NCI-H526 treated with DMSO at 0.1 percent for 48 hours (cell line): ENCODE results near the gene ULBP2.
"Not testable (repeated sequence)": the region's sequence is repeated elsewhere in the genome, so short reads cannot be mapped to it uniquely, and the experiment has no call there.

Experiments used
- DNase-seq: peaks from one replicate; lab custom pipeline; 2025; lab: John Stamatoyannopoulos, UW

Gene ULBP2

GRCh38 chr6:149951626-149952025 is 9.8 kb downstream of the ULBP2 start:
- DNase-seq, result no peak

GRCh38 chr6:149953390-149953789 is 11.6 kb downstream of the ULBP2 start:
- not testable (repeated sequence) for DNase-seq

- not testable (repeated sequence) for DNase-seq
These were observed 12.1 kb downstream of the ULBP2 start for GRCh38 chr6:149953934-149954327.

GRCh38 chr6:149954328-149954983 is 12.6 kb downstream of the ULBP2 start:
- DNase-seq, result not testable (repeated sequence)

GRCh38 chr6:149954984-149955653 is 13.3 kb downstream of the ULBP2 start:
- DNase-seq, result not testable (repeated sequence)

GRCh38 chr6:149955654-149956317 is 14.0 kb downstream of the ULBP2 start:
- DNase-seq, result not testable (repeated sequence)

- DNase-seq, result not testable (repeated sequence)
These were observed 16.3 kb downstream of the ULBP2 start for GRCh38 chr6:149958124-149958523.

- DNase-seq, result not testable (repeated sequence)
These were observed 18.0 kb downstream of the ULBP2 start for GRCh38 chr6:149959806-149960205.

GRCh38 chr6:149960488-149960887 is 18.7 kb downstream of the ULBP2 start:
- no peak for DNase-seq

GRCh38 chr6:149961728-149962425 is 20.1 kb downstream of the ULBP2 start:
- no peak for DNase-seq

GRCh38 chr6:149962461-149963211 is 20.8 kb downstream of the ULBP2 start:
- DNase-seq, result no peak

GRCh38 chr6:149963212-149963461 is 21.3 kb downstream of the ULBP2 start:
- DNase-seq, result no peak

- DNase-seq, result peak; percentile 35
These were observed 21.9 kb downstream of the ULBP2 start, which contains the start of gene ULBP1 for GRCh38 chr6:149963462-149964307. ULBP1 (plus strand) TSS chr6:149963943; CDS start chr6:149964050, 107 bp downstream.

- DNase-seq, result no peak
These were observed 22.7 kb downstream of the ULBP2 start for GRCh38 chr6:149964308-149965193.

GRCh38 chr6:149965194-149966020 is 23.6 kb downstream of the ULBP2 start:
- no peak for DNase-seq

- not testable (repeated sequence) for DNase-seq
These were observed 24.5 kb downstream of the ULBP2 start for GRCh38 chr6:149966319-149966718.

GRCh38 chr6:149967591-149967990 is 25.8 kb downstream of the ULBP2 start:
- no peak for DNase-seq

GRCh38 chr6:149967999-149968398 is 26.2 kb downstream of the ULBP2 start:
- DNase-seq, result not testable (repeated sequence)

- DNase-seq, result not testable (repeated sequence)
These were observed 27.1 kb downstream of the ULBP2 start for GRCh38 chr6:149968909-149969308.
